C4-2B (cell line): ENCODE results near the gene KTI12.
"Not testable (repeated sequence)": the region's sequence is repeated elsewhere in the genome, so short reads cannot be mapped to it uniquely, and the experiment has no call there.

Experiments
- CTCF ChIP-seq: fragments of 450-650 bp; conservative IDR thresholded peaks from 2 replicates; pipeline ENCODE4 v1.5.1; 2017; ENCODE audit warnings: mild to moderate bottlenecking
- ZFX ChIP-seq: fragments of 450-650 bp; IDR thresholded peaks from 2 replicates; pipeline ENCODE4 v1.6.1; 2017

DNA sequence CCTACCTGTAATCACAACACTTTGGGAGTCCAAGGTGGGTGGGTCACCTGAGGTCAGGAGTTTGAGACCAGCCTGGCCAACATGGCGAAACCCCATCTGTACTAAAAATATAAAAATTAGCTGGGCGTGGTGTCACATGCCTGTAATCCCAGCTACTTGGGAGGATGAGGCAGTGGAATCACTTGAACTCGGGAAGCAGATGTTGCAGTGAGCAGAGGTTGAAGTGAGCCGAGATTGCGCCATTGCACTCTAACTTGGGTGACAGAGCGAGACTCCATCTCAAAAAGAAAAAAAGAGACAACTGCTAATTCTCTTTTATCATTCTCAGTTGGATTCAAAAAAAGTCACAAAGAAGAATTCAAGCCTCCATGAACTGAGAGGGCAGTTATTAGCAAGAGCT lies 43.7 kb upstream of the KTI12 start:
- not testable (repeated sequence) for TF ChIP-seq CTCF, ZFX
